CD14-positive monocyte (primary cell): ENCODE measurements around the gene DAZAP1. TPM values are rescaled to one million over a fixed set of nuclear protein-coding genes. Genes with fewer than 3 reads are reported as not detected.

Experiments
- DNase-seq, 3 donors: peaks; one replicate each; pipeline ENCODE4 v3.0.0-alpha.2; 2011 to 2022
- H2AFZ ChIP-seq: 2 replicates; pipeline ENCODE4 v1.6.0; 2012; ENCODE audit warnings: mild to moderate bottlenecking, low read depth, low read length, inconsistent platforms; ENCODE audit not compliant: insufficient read depth, poor library complexity, severe bottlenecking
- H3K27ac ChIP-seq, 2 donors: 1 replicate in 1 of 2; 2 replicates in 1 of 2; pipeline ENCODE4 v1.5.1; 2012 to 2013; ENCODE audit warnings: low read length in 2 of 2, control low read depth in 1 of 2, inconsistent platforms in 1 of 2, low read depth in 1 of 2, mild to moderate bottlenecking in 1 of 2
- H3K27me3 ChIP-seq, 2 donors: one replicate each; pipeline versions ENCODE4 v1.6.0 to v1.6.1; 2011 to 2013; ENCODE audit warnings: low read length in 2 of 2; ENCODE audit not compliant: control insufficient read depth in 2 of 2, insufficient read depth in 2 of 2
- H3K36me3 ChIP-seq, 2 donors: replicated peaks in 1 of 2; 1 replicate in 1 of 2; 2 replicates in 1 of 2; pipeline versions ENCODE4 v1.5.1 to v1.6.1; 2012 to 2013; ENCODE audit warnings: low read length in 2 of 2, control low read depth in 1 of 2, inconsistent platforms in 1 of 2, mild to moderate bottlenecking in 1 of 2; ENCODE audit not compliant: insufficient read depth in 2 of 2, control insufficient read depth in 1 of 2
- H3K4me1 ChIP-seq, 2 donors: 1 replicate in 1 of 2; 2 replicates in 1 of 2; pipeline versions ENCODE4 v1.5.1 to v1.6.1; 2012 to 2013; ENCODE audit warnings: low read length in 2 of 2, control low read depth in 1 of 2, inconsistent platforms in 1 of 2, mild to moderate bottlenecking in 1 of 2, moderate library complexity in 1 of 2; ENCODE audit not compliant: insufficient read depth in 2 of 2, control insufficient read depth in 1 of 2
- H3K4me2 ChIP-seq: replicated peaks from 2 replicates; pipeline ENCODE3; 2012; ENCODE audit warnings: low read length, moderate library complexity, mild to moderate bottlenecking; ENCODE audit not compliant: poor library complexity, severe bottlenecking; ENCODE audit errors: extremely low read depth
- H3K4me3 ChIP-seq, 3 experiments: fragments of 200-600 bp in 1 of 3; sonication (generic) in 1 of 3; replicated peaks in 1 of 3; 1 replicate in 2 of 3; 2 replicates in 1 of 3; pipeline ENCODE4 v1.5.1; 2011 to 2013; ENCODE audit warnings: low read length in 3 of 3, mild to moderate bottlenecking in 3 of 3, control low read depth in 2 of 3, low read depth in 2 of 3, inconsistent platforms in 1 of 3, moderate library complexity in 1 of 3
- H3K79me2 ChIP-seq: 2 replicates; pipeline ENCODE4 v1.6.0; 2012; ENCODE audit warnings: mild to moderate bottlenecking, control low read depth, inconsistent platforms, low read length, moderate library complexity; ENCODE audit not compliant: insufficient read depth
- H3K9ac ChIP-seq: 2 replicates; pipeline ENCODE4 v1.6.0; 2017; ENCODE audit warnings: low read length, mild to moderate bottlenecking; ENCODE audit not compliant: insufficient read depth, poor library complexity, severe bottlenecking
- H3K9me3 ChIP-seq, 2 donors: replicated peaks in 1 of 2; 1 replicate in 1 of 2; 2 replicates in 1 of 2; pipeline versions ENCODE4 v1.5.1 to v1.6.1; 2012 to 2013; ENCODE audit warnings: low read length in 2 of 2, control low read depth in 1 of 2; ENCODE audit not compliant: control insufficient read depth in 1 of 2, insufficient read depth in 1 of 2
- H4K20me1 ChIP-seq: 2 replicates; pipeline ENCODE4 v1.6.0; 2012; ENCODE audit warnings: mild to moderate bottlenecking, low read length, control low read depth, moderate library complexity; ENCODE audit not compliant: insufficient read depth
- H3K27ac Mint-ChIP-seq, 7 donors: one replicate each; pipeline ENCODE4 v1.8.0; 2020; ENCODE audit warnings: mild to moderate bottlenecking in 7 of 7, mixed read lengths in 7 of 7, moderate library complexity in 6 of 7, inconsistent platforms in 2 of 7
- H3K27me3 Mint-ChIP-seq, 3 donors: one replicate each; pipeline ENCODE4 v1.8.0; 2021 to 2022; ENCODE audit warnings: low read depth in 3 of 3, mild to moderate bottlenecking in 3 of 3, mixed read lengths in 3 of 3, moderate library complexity in 3 of 3, inconsistent platforms in 1 of 3
- H3K36me3 Mint-ChIP-seq, 2 donors: one replicate each; pipeline ENCODE4 v1.8.0; 2020; ENCODE audit warnings: mixed read lengths in 2 of 2, inconsistent platforms in 1 of 2, mild to moderate bottlenecking in 1 of 2
- H3K4me1 Mint-ChIP-seq: one replicate; pipeline ENCODE4 v1.8.0; 2020; ENCODE audit warnings: mild to moderate bottlenecking, mixed read lengths
- H3K4me3 Mint-ChIP-seq, 2 donors: one replicate each; pipeline ENCODE4 v1.8.0; 2020; ENCODE audit warnings: mild to moderate bottlenecking in 2 of 2, mixed read lengths in 2 of 2, moderate library complexity in 1 of 2
- H3K9me3 Mint-ChIP-seq, 7 donors: one replicate each; pipeline ENCODE4 v1.8.0; 2020 to 2022; ENCODE audit warnings: mixed read lengths in 7 of 7, mild to moderate bottlenecking in 6 of 7, moderate library complexity in 6 of 7, inconsistent platforms in 2 of 7
- WGBS: methylation state at CpG from one replicate; pipeline ENCODE4 v1.1.5; 2013; ENCODE audit warnings: missing lambda C conversion rate; ENCODE audit not compliant: insufficient coverage; 5-methylcytosine and 5-hydroxymethylcytosine counted together
- intact Hi-C, 2 donors: fragments of 100-400 bp; cut with micrococcal nuclease; formaldehyde crosslinking; loops; one replicate each; pipeline versions ENCODE4 v1.15.0 to v1.15.1; 2023
- polyA plus RNA-seq, 3 donors: library from polyadenylated mRNA; depleted of rRNA in 1 of 3; unstranded in 2 of 3; stranded (reverse) in 1 of 3; fragments of 300-500 nt in 2 of 3; fragments of >200 nt in 1 of 3; fragmentation: Illumina TruSeq in 2 of 3; gene quantifications; 1 replicate in 2 of 3; 2 replicates in 1 of 3; pipeline ENCODE4 v1.2.3, GENCODE V29; 2012 to 2021
- TF ChIP-seq, protein P1 (sequence below): fragments of 200-600 bp; IDR thresholded peaks from one replicate; pipeline ENCODE4 v1.8.0; 2022; ENCODE audit warnings: antibody characterized with exemption, mild to moderate bottlenecking

DAZAP1 gene
- polyA plus RNA-seq, 3 donors: 3.3 to 57.1 (median 4.2) TPM

GRCh38 chr19:1482361-1483130 is 75.2 kb downstream of the DAZAP1 start:
- Mint-ChIP-seq H3K36me3 (peaks cover under 1% of the 10 kb centered on the region in 2 donors), H3K27me3 (peaks cover 0 to 1% (median 0%) of the 10 kb centered on the region in 3 donors), H3K9me3 (peaks cover 0 to 3% (median 0%) of the 10 kb centered on the region in 7 donors), H3K27ac (no peak overlapping the region), H3K4me3 (no peak overlapping the region), H3K4me1 (peaks cover 22% of the 10 kb centered on the region)
- intact Hi-C loops: no loop called here
- no peak for DNase-seq
- Histone ChIP-seq H3K36me3 (no peaks in the 10 kb centered on the region), H3K79me2 (peaks cover 11% of the 10 kb centered on the region), H3K27me3 (no peaks in the 10 kb centered on the region), H3K4me1 (peaks cover 20 to 28% of the 10 kb centered on the region in 2 donors), H2AFZ (no peak overlapping the region), H3K4me3 (no peak overlapping the region), H3K9me3 (no peaks in the 10 kb centered on the region), H3K9ac (no peak overlapping the region), H3K4me2 (no peak overlapping the region), H3K27ac (no peak overlapping the region), H4K20me1 (no peaks in the 10 kb centered on the region)
- 89% methylated on average over 29 of the region's 37 CpGs for WGBS
- TF ChIP-seq, protein P1, sequence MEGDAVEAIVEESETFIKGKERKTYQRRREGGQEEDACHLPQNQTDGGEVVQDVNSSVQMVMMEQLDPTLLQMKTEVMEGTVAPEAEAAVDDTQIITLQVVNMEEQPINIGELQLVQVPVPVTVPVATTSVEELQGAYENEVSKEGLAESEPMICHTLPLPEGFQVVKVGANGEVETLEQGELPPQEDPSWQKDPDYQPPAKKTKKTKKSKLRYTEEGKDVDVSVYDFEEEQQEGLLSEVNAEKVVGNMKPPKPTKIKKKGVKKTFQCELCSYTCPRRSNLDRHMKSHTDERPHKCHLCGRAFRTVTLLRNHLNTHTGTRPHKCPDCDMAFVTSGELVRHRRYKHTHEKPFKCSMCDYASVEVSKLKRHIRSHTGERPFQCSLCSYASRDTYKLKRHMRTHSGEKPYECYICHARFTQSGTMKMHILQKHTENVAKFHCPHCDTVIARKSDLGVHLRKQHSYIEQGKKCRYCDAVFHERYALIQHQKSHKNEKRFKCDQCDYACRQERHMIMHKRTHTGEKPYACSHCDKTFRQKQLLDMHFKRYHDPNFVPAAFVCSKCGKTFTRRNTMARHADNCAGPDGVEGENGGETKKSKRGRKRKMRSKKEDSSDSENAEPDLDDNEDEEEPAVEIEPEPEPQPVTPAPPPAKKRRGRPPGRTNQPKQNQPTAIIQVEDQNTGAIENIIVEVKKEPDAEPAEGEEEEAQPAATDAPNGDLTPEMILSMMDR: no peak

DNA sequence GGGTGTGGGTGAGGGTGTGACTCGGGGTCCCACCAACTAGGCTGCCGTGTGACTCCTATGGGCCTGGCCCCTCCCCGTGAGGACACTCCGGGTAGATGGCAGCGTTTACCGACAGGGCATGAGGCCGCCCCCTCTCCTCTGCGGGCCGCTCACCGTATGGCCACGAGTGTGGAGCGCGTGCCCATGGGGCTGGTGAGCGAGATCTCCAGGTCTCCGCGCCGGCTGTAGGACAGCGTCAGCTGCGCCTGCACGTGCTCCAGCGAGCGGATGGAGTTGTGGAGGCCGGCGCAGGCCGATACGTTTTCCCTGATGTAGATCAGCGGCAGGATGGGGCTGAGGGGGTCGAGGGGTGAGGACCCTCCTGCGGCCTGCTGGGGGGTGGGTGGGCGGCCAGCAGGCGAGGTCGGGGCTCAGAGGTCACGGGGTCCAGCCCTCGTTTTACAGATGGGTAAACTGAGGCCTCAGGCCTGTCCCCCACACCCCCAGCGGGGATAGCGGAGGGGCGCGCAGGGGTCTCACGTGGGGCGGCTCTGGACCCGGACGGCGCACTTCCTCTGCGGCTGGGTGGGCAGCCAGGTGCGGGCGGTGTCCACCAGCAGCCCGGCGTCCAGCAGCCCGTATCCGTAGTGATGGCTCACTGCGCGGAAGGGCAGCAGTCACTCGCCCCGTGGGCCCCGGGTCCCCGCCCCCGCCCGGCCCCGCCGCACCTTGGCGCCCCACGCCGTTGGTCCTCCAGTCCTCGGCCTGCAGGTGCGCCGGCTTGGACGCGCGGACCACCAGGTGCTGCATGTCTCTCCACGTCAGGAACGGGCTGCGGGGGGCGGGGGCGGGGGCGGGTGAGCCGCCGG is 76.0 kb downstream of the DAZAP1 start:
- H3K9ac ChIP-seq: no peak overlapping the region
- no peak for DNase-seq
- no peak overlapping the region for H3K4me3 Mint-ChIP-seq
- no peaks in the 10 kb centered on the region for H3K9me3 ChIP-seq
- H2AFZ ChIP-seq: no peak overlapping the region
- H3K36me3 ChIP-seq: no peaks in the 10 kb centered on the region
- H3K4me3 ChIP-seq: no peak overlapping the region
- no peaks in the 10 kb centered on the region for H3K36me3 Mint-ChIP-seq
- peaks cover 0 to 3% (median 0%) of the 10 kb centered on the region in 7 donors for H3K9me3 Mint-ChIP-seq
- WGBS: 94% methylated on average over 63 of the region's 77 CpGs
- H3K27ac ChIP-seq: no peak overlapping the region
- H3K4me1 Mint-ChIP-seq: peaks cover 18% of the 10 kb centered on the region
- no peak overlapping the region for H3K4me2 ChIP-seq
- peaks cover 0 to 1% (median 0%) of the 10 kb centered on the region in 3 donors for H3K27me3 Mint-ChIP-seq
- H3K4me1 ChIP-seq: peaks cover 13 to 25% of the 10 kb centered on the region in 2 donors
- intact Hi-C loops: no loop called here
- H4K20me1 ChIP-seq: no peaks in the 10 kb centered on the region
- H3K27me3 ChIP-seq: no peaks in the 10 kb centered on the region
- no peak overlapping the region for H3K27ac Mint-ChIP-seq
- H3K79me2 ChIP-seq: peaks cover 5% of the 10 kb centered on the region
- TF ChIP-seq, protein P1: no peak
